K562 (cell line): ENCODE results near the gene CTCF. TPM values are rescaled to one million over a fixed set of nuclear protein-coding genes. Genes with fewer than 3 reads are reported as not detected.

ENCODE experiments used
- ATAC-seq: fragments of 200-7000 bp; cut with Tn5 transposase; 3 replicates; pipeline ENCODE4 v1.9.1; 2020; ENCODE audit warnings: moderate library complexity
- BruUV-seq: library from RNA; stranded (reverse); fragments of 400-500 nt; replicated peaks from 2 replicates; lab custom pipeline; 2021; lab: Mats Ljungman, UMichigan
- CTCF ChIA-PET: fragments of 300-600 bp; formaldehyde crosslinking; extraction: SDS; loops from one replicate; lab custom pipeline; 2021; ENCODE audit warnings: low intra/inter-chr PET ratio; lab: Yijun Ruan, JAX
- POLR2A ChIA-PET: fragments of 300-600, 350-650 bp; sonication (Branson Sonifier 250); formaldehyde crosslinking; extraction: SDS; loops from one replicate; lab custom pipeline; 2021; ENCODE audit warnings: antibody characterized with exemption, inconsistent platforms; lab: Yijun Ruan, JAX
- DNase-seq, 4 experiments: peaks; one replicate each; pipeline versions ENCODE4 v3.0.0 to v3.0.0-alpha.2; 2011 to 2018; ENCODE audit warnings: low spot score in 3 of 4, mixed read lengths in 3 of 4; ENCODE audit errors: extremely low read depth in 1 of 4
- FAIRE-seq: peaks from 2 replicates; lab custom pipeline; 2011; peaks lifted over from hg19 to GRCh38; lab: Jason Lieb, UNC
- H2AFZ ChIP-seq: 2 replicates; pipeline ENCODE4 v1.6.0; 2011; ENCODE audit warnings: low read depth, low read length, control low read depth, inconsistent platforms
- H3K27ac ChIP-seq: fragments of 200-600 bp; 3 replicates; pipeline ENCODE4 v1.8.0; 2011; ENCODE audit warnings: low read depth, mild to moderate bottlenecking, control low read depth, inconsistent platforms, low read length, moderate library complexity, mixed read lengths; ENCODE audit errors: extremely low read depth
- H3K27me3 ChIP-seq, 2 experiments: fragments of 300-600 bp in 1 of 2; 2 replicates in 1 of 2; 3 replicates in 1 of 2; pipeline versions ENCODE4 v1.6.0 to v1.8.0; 2011; ENCODE audit warnings: inconsistent platforms in 2 of 2, low read length in 2 of 2, mild to moderate bottlenecking in 1 of 2, mixed read lengths in 1 of 2, moderate library complexity in 1 of 2; ENCODE audit not compliant: control insufficient read depth in 2 of 2, insufficient read depth in 2 of 2
- H3K36me3 ChIP-seq: fragments of 300-600 bp; 3 replicates; pipeline ENCODE4 v1.8.0; 2011; ENCODE audit warnings: mild to moderate bottlenecking, low read length, inconsistent platforms; ENCODE audit not compliant: control insufficient read depth, insufficient read depth
- H3K4me1 ChIP-seq, 2 experiments: fragments of 200-600 bp in 1 of 2; replicated peaks in 1 of 2; 2 replicates in 1 of 2; 3 replicates in 1 of 2; pipeline versions ENCODE4 v1.5.1 to v1.8.0; 2011; ENCODE audit warnings: inconsistent platforms in 2 of 2, low read length in 2 of 2, mild to moderate bottlenecking in 1 of 2, mixed read lengths in 1 of 2, moderate library complexity in 1 of 2; ENCODE audit not compliant: control insufficient read depth in 2 of 2, insufficient read depth in 2 of 2
- H3K4me2 ChIP-seq: 2 replicates; pipeline ENCODE4 v1.6.1; 2011; ENCODE audit warnings: low read length, control low read depth, inconsistent platforms, mixed read lengths; ENCODE audit not compliant: insufficient read depth
- H3K4me3 ChIP-seq: fragments of 200-600 bp; sonication (generic), shearing (Covaris generic); 2 replicates; pipeline ENCODE4 v1.5.1; 2016; ENCODE audit warnings: control low read depth, inconsistent platforms
- H3K79me2 ChIP-seq: fragments of 200-600 bp; 3 replicates; pipeline ENCODE4 v1.8.0; 2011; ENCODE audit warnings: low read length, inconsistent platforms; ENCODE audit not compliant: control insufficient read depth, insufficient read depth
- H3K9ac ChIP-seq, 2 experiments: 2 replicates each; pipeline versions ENCODE4 v1.6.0 to v1.6.1; 2011; ENCODE audit warnings: low read depth in 2 of 2, low read length in 2 of 2, control low read depth in 1 of 2, inconsistent platforms in 1 of 2, mild to moderate bottlenecking in 1 of 2, mixed read lengths in 1 of 2; ENCODE audit not compliant: insufficient read depth in 1 of 2
- H3K9me1 ChIP-seq: one replicate; pipeline ENCODE4 v1.6.0; 2011; ENCODE audit warnings: inconsistent platforms, mild to moderate bottlenecking, low read length, moderate library complexity; ENCODE audit not compliant: control insufficient read depth, insufficient read depth
- H3K9me3 ChIP-seq: replicated peaks from 2 replicates; pipeline ENCODE4 v1.5.1; 2011; ENCODE audit warnings: low read depth, low read length, inconsistent platforms; ENCODE audit not compliant: control insufficient read depth, insufficient read depth
- H4K20me1 ChIP-seq: replicated peaks from 2 replicates; pipeline ENCODE4 v1.6.1; 2011; ENCODE audit warnings: low read length, inconsistent platforms, mixed read lengths; ENCODE audit not compliant: control insufficient read depth, insufficient read depth
- DACH1 ChIP-seq: fragments of 450-650 bp; IDR thresholded peaks from 2 replicates; pipeline ENCODE4 v1.6.1; 2018; ENCODE audit not compliant: partially characterized antibody
- HNRNPK ChIP-seq: fragments of 200-400 bp; formaldehyde crosslinking; IDR thresholded peaks from one replicate; pipeline ENCODE4 v1.6.1; 2018; ENCODE audit warnings: mild to moderate bottlenecking, low read depth, low read length; ENCODE audit not compliant: poor library complexity, severe bottlenecking
- KDM2B ChIP-seq: fragments of 250-450 bp; sonication (Bioruptor Pico); IDR thresholded peaks from 2 replicates; pipeline ENCODE4 v1.8.0; 2021; ENCODE audit warnings: mild to moderate bottlenecking, moderate library complexity
- KLF16 ChIP-seq: IDR thresholded peaks from 2 replicates; pipeline ENCODE4 v1.6.1; 2016; ENCODE audit warnings: antibody characterized with exemption
- RBM15 ChIP-seq: fragments of 200-400 bp; formaldehyde crosslinking; IDR thresholded peaks from 2 replicates; pipeline ENCODE4 v1.6.1; 2018; ENCODE audit warnings: mild to moderate bottlenecking, low read length, moderate library complexity; ENCODE audit not compliant: insufficient read depth
- ZBTB7A ChIP-seq: IDR thresholded peaks from 2 replicates; pipeline ENCODE4 v1.6.1; 2011; ENCODE audit warnings: low read depth, mild to moderate bottlenecking, low read length, moderate library complexity, borderline replicate concordance; ENCODE audit not compliant: control insufficient read depth
- ZKSCAN1 ChIP-seq: fragments of 150-350 bp; IDR thresholded peaks from 2 replicates; pipeline ENCODE4 v1.6.1; 2016; ENCODE audit warnings: low read depth, low read length
- ZNF311 ChIP-seq: fragments of 250-450 bp; sonication (Bioruptor Pico); IDR thresholded peaks from 2 replicates; pipeline ENCODE4 v1.4.0; 2020; ENCODE audit warnings: mild to moderate bottlenecking, moderate library complexity
- ZNF551 ChIP-seq: fragments of 250-450 bp; sonication (Bioruptor Pico); IDR thresholded peaks from 2 replicates; pipeline ENCODE4 v1.5.0; 2021; ENCODE audit warnings: mild to moderate bottlenecking, moderate library complexity
- ZNF707 ChIP-seq: fragments of 250-450 bp; sonication (Bioruptor Pico); conservative IDR thresholded peaks from 2 replicates; pipeline ENCODE4 v1.8.0; 2022; ENCODE audit warnings: inconsistent platforms, mild to moderate bottlenecking, moderate library complexity
- WGBS: fragments of 100-300 bp; shearing (Covaris generic); methylation state at CpG from one replicate; pipeline ENCODE4 v1.1.6; 2016; ENCODE audit warnings: low coverage, mixed read lengths; ENCODE audit not compliant: insufficient coverage; ENCODE audit errors: missing lambda C conversion rate; 5-methylcytosine and 5-hydroxymethylcytosine counted together
- in situ Hi-C: fragments of 300-500 bp; cut with MboI; formaldehyde crosslinking; loops from 4 replicates; pipeline ENCODE4 v1.15.0; 2018; ENCODE audit warnings: inconsistent platforms, mixed read lengths
- intact Hi-C: fragments of 100-400 bp; cut with micrococcal nuclease; formaldehyde crosslinking; loops from 2 replicates; pipeline ENCODE4 v1.14.2; 2022
- polyA plus RNA-seq, 8 experiments: library from polyadenylated mRNA; depleted of rRNA in 4 of 8; stranded (reverse) in 5 of 8; unstranded in 3 of 8; fragments of >200 nt; fragmentation: Nextera tagmentation in 2 of 8; fragmentation: Illumina TruSeq in 1 of 8; extraction: Ambion mirVana in 2 of 8; extraction: Trizol in 1 of 8; gene quantifications; 2 replicates each; pipeline versions ENCODE4 v1.2.1 to v1.2.3, GENCODE V29; 2011 to 2014; ENCODE audit warnings: inconsistent platforms in 1 of 8, missing spikeins in 1 of 8
- total RNA-seq, 7 experiments: library from RNA; depleted of rRNA in 6 of 7; stranded (reverse); fragments of >200 nt in 6 of 7; fragmentation: Illumina TruSeq in 2 of 7; extraction: Trizol in 2 of 7; gene quantifications; 2 replicates each; pipeline versions ENCODE4 v1.2.1 to v1.2.3, GENCODE V29; 2011 to 2021; ENCODE audit warnings: low replicate concordance in 1 of 7
- TF ChIP-seq, protein P1 (sequence below): sonication (generic); formaldehyde crosslinking; IDR thresholded peaks from 2 replicates; pipeline ENCODE4 v1.8.0; 2022; ENCODE audit warnings: missing genetic modification reagents, mild to moderate bottlenecking, borderline replicate concordance
- TF ChIP-seq, protein P2 (sequence below): fragments of 250-450 bp; sonication (Bioruptor Pico); IDR thresholded peaks from 2 replicates; pipeline ENCODE4 v1.5.0; 2021; ENCODE audit warnings: mild to moderate bottlenecking, moderate library complexity
- TF ChIP-seq, protein P3 (sequence below): fragments of 250-450 bp; sonication (Bioruptor Pico); IDR thresholded peaks from 2 replicates; pipeline ENCODE4 v1.5.0; 2021
- TF ChIP-seq, protein P4 (sequence below), 2 experiments: fragments of 450-650 bp in 1 of 2; sonication (generic) in 1 of 2; formaldehyde crosslinking; conservative IDR thresholded peaks; 2 replicates each; pipeline versions ENCODE4 v1.4.0 to v1.8.1; 2020 to 2022; ENCODE audit warnings: mild to moderate bottlenecking in 1 of 2, missing genetic modification reagents in 1 of 2

The CTCF gene
- total and polyA plus RNA-seq, 9 of the 15 experiments (the other 6 are each of a cell fraction or from before 2014, with no cell fraction given), result 7.8 to 49.2 (median 33.9) TPM

DNA sequence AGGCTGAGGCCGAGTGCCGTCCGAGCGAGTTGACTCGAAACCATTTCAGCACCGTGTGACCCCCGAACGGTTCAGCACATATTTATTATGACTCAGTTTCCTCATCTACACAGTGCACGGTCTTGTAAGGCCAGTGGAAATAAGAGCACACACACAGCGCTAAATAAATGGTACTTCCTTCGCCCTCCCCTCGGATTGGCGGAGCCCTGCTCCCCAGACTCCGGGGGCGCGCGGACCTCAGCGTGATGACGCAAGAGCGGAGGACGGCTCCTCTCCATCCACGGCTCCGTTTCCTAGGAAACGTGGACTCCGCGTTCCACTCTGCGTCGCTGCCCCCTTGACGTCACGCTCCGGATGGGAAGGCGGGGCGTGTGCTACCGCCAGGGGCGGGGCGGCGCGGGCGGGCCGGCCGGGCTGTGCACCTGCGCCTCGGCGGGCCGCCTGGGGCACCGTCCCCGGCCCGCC, 98.3 kb downstream of the CTCF start, which contains the start of gene PARD6A:
TSS of gene PARD6A (plus strand) at position 397 of the 465 bp plus-strand sequence. CDS start 79 bp downstream, outside the sequence.
- Histone ChIP-seq H3K9me1 (no peaks in the 10 kb centered on the region), H3K36me3 (peaks cover 23% of the 10 kb centered on the region), H3K27ac (peak within 1 kb of the TSS; percentile 69), H3K9me3 (no peaks in the 10 kb centered on the region), H3K4me1 (peaks cover 4 to 56% of the 10 kb centered on the region in 2 experiments; a peak in 4 of 5 replicates), H3K4me3 (peak within 1 kb of the TSS; percentile 58), H2AFZ (peak within 1 kb of the TSS; percentile 99), H3K27me3 (no peaks in the 10 kb centered on the region), H3K9ac (peak within 1 kb of the TSS; percentile 73 to 96), H3K4me2 (peak within 1 kb of the TSS; percentile 99), H4K20me1 (peaks cover 8% of the 10 kb centered on the region; the same call in 1 of the 2 replicates), H3K79me2 (peaks cover 14% of the 10 kb centered on the region)
- peak; percentile 92 to 99 (median 96) for DNase-seq
- BruUV-seq, result no TSS peak
- POLR2A ChIA-PET, result interaction anchor here (0.5 to 1.4 kb wide), 12 partner anchors 9 to 1017 kb away, joined by 3 to 8 read pairs (median 3); partner anchors contain the start of genes CTCF and RIPOR1
- WGBS, result under 1% methylated on average over 25 of the region's 48 CpGs
- CTCF ChIA-PET, result interaction anchor here (0.6 kb wide), 1 partner anchor 97 kb away, joined by 3 read pairs; no protein-coding TSS in a partner anchor
- in situ Hi-C loops, result no loop called here
- intact Hi-C loops, result no loop called here
- ATAC-seq, result peak; percentile 89
- peak; percentile 98 for FAIRE-seq
- TF ChIP-seq DACH1 (no peak), RBM15 (no peak), ZNF311 (CRISPR knock-in tag) (no peak), KDM2B (CRISPR knock-in tag) (no peak), ZKSCAN1 (no peak), ZNF551 (CRISPR knock-in tag) (no peak), KLF16 (no peak), HNRNPK (no peak), ZNF707 (CRISPR knock-in tag) (no peak), ZBTB7A (0 out of 2 replicates have a peak, but pooled peaks have one; percentile 17)
- TF ChIP-seq, protein P1, sequence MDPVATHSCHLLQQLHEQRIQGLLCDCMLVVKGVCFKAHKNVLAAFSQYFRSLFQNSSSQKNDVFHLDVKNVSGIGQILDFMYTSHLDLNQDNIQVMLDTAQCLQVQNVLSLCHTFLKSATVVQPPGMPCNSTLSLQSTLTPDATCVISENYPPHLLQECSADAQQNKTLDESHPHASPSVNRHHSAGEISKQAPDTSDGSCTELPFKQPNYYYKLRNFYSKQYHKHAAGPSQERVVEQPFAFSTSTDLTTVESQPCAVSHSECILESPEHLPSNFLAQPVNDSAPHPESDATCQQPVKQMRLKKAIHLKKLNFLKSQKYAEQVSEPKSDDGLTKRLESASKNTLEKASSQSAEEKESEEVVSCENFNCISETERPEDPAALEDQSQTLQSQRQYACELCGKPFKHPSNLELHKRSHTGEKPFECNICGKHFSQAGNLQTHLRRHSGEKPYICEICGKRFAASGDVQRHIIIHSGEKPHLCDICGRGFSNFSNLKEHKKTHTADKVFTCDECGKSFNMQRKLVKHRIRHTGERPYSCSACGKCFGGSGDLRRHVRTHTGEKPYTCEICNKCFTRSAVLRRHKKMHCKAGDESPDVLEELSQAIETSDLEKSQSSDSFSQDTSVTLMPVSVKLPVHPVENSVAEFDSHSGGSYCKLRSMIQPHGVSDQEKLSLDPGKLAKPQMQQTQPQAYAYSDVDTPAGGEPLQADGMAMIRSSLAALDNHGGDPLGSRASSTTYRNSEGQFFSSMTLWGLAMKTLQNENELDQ (CRISPR knock-in tag), result no peak
- TF ChIP-seq, protein P2, sequence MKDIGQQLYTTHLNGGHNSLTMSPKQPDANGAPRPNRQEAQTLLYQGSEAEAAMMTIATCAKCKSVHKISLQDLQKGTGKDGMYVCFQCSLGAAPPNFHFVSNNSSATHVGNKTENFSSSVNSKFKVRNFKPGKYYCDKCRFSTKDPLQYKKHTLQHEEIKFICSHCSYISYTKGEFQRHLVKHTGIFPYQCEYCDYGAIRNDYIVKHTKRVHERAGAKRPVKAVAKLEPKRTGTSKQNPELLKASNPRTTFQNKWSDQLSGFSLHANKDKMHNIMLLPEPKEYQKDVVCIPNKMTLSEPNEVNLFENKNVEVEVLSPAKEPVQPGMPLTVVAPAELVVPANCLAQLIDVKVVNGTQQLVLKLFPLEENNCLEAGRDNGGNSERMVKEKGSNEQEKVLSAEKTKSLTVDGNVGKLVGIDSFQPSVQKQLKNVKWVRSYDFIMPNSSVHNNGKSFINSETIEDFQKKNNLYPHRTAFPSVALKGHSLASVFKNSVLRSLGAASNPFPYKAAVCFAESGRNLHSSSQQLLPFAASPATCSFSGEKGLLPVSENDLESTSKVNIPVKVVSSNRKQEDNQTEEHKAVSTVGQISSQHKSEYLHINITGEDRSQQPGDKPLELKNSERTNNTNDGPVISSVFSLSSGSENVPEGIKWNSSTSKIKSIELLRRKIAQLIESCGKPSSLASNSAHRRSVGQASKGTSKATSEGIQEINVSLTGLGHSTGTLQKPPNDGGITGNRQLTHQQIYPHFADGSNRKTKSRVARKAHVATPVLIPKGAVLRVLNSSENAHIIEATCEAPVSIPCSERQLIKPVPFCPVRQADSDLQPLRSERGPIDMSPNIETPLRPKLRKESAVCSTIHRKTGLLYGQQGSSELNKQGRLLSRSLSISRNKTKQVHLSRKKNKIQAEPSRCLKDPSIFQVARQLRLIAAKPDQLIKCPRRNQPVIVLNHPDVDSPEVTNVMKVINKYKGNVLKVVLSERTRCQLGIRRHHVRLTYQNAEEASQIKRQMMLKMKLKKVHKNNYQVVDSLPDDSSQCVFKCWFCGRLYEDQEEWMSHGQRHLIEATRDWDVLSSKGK (CRISPR knock-in tag), result no peak
- TF ChIP-seq, protein P3, sequence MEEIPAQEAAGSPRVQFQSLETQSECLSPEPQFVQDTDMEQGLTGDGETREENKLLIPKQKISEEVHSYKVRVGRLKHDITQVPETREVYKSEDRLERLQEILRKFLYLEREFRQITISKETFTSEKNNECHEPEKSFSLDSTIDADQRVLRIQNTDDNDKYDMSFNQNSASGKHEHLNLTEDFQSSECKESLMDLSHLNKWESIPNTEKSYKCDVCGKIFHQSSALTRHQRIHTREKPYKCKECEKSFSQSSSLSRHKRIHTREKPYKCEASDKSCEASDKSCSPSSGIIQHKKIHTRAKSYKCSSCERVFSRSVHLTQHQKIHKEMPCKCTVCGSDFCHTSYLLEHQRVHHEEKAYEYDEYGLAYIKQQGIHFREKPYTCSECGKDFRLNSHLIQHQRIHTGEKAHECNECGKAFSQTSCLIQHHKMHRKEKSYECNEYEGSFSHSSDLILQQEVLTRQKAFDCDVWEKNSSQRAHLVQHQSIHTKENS, result no peak
- TF ChIP-seq, protein P4, sequence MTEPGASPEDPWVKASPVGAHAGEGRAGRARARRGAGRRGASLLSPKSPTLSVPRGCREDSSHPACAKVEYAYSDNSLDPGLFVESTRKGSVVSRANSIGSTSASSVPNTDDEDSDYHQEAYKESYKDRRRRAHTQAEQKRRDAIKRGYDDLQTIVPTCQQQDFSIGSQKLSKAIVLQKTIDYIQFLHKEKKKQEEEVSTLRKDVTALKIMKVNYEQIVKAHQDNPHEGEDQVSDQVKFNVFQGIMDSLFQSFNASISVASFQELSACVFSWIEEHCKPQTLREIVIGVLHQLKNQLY (CRISPR knock-in tag; conservative IDR thresholded peaks at IDR 0.05), result no peak
